DMS53 (cell line): ENCODE data around the gene AZU1.
A peak's percentile ranks its signal among the peaks of the same experiment; 100 is the strongest.

Experiments used
- DNase-seq: peaks from one replicate; lab custom pipeline; 2025; lab: John Stamatoyannopoulos, UW

AZU1 gene

DNA sequence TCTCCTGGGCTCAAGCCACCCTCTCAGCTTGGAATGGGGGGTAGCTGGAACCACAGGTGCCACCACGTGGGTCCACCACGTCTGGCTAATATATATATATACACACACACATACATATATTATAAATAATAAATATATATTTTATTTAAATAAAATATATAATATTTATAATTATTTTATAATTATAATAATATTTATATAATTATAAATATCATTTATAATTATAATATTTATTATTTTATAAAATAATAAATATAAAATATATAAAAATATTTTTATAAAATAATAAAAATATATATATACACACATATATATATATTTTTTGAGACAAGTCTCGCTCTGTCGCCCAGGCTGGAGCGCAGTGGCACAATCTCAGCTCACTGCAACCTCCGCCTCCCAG lies 26.9 kb downstream of the AZU1 start:
- DNase-seq: no peak

DNA sequence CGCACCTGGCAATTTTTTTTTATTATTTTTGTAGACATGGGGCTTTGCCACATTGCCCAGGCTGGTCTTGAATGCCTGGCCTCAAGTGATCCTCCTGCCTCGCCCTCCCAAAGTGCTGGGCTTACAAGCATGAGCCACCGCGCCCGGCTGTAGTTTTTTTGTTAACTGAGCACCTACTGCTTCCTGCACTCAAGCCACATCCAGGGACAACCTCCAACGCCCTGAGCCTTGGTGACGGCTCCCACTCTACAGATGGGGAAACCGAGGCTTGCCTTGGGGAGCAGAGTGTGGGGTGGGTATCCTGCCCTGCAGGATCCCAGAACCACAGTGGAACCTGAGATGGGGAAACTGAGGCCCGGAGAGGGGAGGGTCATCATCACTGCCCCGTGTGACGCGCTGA lies 27.5 kb downstream of the AZU1 start:
- no peak for DNase-seq

DNA sequence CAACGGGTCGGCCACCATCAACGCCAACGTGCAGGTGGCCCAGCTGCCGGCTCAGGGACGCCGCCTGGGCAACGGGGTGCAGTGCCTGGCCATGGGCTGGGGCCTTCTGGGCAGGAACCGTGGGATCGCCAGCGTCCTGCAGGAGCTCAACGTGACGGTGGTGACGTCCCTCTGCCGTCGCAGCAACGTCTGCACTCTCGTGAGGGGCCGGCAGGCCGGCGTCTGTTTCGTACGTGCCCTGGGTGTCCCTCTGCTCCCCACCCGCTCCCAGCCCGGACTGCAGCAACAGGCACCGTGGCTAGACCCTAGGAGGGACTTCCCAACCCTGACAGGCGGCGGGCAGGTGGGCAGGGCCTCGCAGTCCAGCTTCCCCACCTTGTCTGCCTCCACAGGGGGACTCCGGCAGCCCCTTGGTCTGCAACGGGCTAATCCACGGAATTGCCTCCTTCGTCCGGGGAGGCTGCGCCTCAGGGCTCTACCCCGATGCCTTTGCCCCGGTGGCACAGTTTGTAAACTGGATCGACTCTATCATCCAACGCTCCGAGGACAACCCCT lies 28.0 kb downstream of the AZU1 start:
- peak; percentile 58 for DNase-seq

DNA sequence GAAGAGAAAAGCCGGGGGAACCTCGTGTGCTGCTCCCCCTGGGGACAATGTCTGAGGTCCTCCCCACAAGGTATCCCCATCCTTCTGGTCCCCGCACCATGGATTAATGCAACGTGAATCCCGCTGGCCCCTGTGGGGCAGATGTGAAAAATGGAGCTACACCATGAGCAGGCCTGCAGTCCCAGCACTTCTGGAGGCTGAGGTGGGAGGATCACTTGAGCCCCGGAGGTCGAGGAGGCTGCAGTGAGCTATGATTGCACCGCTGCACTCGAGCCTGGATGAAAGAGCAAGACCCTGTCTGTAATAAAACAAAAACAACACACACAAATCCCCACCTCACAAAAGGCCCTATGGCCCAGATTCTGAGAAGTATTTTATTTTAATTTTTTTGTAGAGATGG lies 30.6 kb downstream of the AZU1 start:
- no peak for DNase-seq

DNA sequence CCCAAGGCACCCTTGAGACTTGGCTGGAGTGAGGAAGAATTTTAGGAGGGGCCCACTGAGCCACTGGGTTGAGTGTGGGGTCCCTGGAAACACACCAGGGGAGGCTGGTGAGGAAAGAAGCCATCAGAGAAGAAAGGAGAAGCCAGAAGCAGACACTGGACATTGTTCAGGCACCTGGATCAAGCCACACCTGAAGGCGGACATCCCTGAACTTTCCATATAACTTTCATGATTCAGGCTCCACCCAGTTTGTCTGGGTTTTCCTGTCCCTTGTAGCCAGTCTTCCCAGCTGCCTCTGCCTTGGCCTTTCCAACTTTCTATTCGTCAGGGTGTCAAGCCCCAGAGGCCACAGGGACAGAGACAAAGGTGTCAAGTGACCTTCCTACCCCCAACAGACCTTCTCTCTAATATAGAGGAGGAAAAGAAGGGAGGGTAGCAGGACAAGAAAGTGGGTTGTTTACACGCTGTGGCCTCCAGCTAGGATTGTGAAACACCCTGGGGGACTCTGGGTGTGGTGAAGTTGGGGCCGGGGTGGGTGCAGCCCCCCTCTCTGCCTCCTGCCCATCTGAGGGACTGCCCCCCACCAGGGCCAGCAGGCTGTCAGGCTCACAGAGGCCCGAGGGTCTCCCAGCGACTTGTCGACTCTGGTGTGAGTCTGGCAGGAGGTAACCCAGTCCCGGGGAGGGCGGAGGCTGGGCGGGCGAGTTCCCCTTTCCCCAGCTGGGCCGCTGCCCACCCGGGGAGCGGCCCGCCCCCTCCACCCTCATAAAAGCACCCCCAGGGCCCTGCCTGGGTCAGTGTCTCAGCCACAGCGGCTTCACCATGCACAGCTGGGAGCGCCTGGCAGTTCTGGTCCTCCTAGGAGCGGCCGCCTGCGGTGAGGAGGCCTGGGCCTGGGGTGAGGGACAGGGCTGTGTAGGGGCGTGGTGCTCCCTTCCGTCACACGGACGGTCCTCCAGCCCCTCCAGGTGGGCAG lies 31.5 kb downstream of the AZU1 start, which contains the start of gene CFD:
CFD (plus strand) TSS at position 797 of the 976 bp plus-strand sequence; CDS start at position 823, 26 bp downstream.
- no peak for DNase-seq

DNA sequence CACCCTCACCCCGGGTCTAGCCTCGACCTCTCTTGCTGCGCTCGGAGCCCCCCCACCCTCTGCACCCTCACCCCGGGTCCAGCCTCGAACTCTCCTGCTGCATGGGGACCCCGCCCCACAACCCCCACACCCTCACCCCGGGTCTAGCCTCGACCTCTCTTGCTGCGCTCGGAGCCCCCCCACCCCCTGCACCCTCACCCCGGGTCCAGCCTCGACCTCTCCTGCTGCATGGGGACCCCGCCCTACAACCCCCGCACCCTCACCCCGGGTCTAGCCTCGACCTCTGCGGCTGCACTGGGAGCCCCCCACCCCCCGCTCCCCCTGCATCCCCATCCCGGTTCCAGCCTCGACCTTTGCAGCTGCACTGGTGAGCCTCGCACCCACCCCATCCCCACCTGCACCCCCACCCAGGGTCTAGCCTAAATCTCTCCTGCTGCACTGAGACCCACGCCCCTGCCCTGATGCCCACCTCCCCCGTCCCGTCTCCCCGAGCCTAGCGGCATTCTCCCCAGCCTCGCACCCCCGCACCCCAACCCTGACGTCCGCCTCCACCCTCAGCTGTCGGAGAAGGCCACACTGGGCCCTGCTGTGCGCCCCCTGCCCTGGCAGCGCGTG lies 33.6 kb downstream of the AZU1 start:
- no peak for DNase-seq

DNA sequence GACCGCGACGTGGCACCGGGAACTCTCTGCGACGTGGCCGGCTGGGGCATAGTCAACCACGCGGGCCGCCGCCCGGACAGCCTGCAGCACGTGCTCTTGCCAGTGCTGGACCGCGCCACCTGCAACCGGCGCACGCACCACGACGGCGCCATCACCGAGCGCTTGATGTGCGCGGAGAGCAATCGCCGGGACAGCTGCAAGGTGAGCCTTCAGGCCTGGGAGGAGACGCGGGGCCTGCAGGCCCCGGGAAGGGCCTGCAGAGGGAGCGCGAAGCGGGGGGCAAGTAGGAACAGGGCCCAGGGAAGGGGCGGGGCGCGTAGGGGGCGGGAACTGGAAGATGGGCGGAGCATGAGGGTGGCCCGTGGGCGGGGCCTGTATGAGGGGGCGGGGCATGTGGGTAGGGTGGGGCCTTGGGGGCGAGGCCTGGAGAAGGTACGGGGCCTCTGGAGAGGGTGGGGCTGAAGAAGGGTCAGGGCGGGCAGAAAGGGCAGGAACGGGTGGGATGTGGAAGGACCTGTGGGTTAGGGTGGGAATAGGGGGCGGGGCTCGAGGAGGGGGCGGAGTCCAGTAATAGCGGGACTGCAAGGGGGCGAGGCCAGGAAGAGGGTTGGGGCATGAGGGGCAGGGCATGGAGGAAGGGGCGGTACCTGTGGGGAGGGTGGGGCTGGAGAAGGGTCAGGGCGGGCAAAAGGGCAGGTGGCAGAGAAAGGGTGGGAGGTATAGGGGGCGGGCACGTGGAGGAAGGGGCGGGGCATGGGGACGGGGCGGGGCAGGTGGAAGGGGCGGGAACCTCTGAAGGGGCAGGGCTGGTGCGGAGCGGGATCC lies 34.3 kb downstream of the AZU1 start:
- peak; percentile 74 for DNase-seq

DNA sequence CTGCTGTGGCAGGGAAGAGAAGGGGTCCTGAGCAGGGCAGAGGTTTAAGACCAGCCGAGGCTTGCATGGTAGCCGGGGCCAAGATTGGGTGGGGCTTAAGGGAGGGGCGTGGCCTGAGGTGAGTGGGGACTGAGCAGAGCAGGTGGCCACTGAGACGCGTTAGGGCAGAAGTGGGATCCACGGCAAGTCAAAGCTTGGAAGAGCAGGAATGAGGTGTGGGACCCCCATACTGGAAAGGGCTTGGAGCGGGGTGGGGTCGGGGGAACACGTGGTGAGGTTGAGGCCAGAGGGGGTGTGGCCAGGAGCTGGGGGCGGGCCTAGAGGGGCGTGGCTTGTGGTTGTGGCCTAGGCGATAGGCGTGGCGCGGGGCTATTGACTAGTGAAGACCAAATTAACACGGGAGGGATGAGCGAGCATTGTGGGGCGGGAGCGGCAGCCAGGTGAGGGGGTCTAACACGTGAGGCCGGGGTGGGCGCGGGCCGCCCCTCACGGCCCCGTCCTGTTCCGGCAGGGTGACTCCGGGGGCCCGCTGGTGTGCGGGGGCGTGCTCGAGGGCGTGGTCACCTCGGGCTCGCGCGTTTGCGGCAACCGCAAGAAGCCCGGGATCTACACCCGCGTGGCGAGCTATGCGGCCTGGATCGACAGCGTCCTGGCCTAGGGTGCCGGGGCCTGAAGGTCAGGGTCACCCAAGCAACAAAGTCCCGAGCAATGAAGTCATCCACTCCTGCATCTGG lies 35.1 kb downstream of the AZU1 start:
- DNase-seq: peak; percentile 57

DNA sequence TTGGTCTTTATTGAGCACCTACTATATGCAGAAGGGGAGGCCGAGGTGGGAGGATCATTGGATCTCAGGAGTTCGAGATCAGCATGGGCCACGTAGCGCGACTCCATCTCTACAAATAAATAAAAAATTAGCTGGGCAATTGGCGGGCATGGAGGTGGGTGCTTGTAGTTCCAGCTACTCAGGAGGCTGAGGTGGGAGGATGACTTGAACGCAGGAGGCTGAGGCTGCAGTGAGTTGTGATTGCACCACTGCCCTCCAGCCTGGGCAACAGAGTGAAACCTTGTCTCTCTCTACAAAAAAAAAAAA lies 35.6 kb downstream of the AZU1 start:
- DNase-seq: no peak

DNA sequence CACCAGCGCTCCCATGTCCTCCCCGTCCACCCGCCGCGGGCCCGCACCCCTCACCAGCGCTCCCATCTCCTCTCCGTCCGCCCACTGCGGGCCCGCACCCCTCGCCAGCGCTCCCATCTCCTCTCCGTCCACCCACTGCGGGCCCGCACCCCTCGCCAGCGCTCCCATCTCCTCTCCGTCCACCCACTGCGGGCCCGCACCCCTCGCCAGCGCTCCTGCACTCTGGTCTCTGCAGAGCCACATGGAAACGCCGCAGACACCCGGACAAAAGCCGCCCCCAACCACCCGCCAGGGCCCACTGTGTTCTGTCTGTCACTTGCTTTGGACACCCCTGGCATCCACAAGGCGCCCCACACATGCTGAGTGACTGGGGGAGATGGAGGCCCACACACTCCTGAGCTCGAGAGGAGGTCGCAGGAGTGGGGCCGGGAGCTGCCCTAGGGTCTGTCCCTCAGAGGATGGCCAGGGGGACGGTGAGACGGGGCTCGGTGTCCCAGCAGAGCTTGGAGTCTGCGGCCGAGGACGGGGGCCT lies 39.2 kb downstream of the AZU1 start:
- no peak for DNase-seq

DNA sequence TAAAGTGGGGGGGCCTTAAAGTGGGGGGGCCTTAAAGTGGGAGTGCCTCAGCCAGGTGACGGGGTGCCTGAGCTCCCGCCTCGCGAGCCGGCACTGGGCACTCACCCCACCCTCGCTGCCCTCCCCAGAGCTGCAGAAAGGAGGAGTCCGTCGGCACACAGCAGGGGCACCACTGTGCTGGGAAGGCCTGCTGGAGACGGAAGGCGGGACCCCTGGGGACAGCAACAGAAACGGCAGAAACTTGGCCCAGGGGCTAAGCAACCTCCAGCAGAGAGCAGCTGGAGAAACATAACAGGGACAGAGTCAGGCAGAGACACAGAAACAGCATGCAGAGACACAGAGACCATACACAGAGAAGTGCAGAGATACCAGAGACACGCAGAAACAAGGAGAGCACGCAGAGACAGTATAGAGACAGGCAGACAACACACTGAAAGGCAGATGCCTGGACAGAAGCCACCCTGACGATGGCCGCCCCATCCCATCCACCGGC lies 39.7 kb downstream of the AZU1 start:
- DNase-seq: no peak

DNA sequence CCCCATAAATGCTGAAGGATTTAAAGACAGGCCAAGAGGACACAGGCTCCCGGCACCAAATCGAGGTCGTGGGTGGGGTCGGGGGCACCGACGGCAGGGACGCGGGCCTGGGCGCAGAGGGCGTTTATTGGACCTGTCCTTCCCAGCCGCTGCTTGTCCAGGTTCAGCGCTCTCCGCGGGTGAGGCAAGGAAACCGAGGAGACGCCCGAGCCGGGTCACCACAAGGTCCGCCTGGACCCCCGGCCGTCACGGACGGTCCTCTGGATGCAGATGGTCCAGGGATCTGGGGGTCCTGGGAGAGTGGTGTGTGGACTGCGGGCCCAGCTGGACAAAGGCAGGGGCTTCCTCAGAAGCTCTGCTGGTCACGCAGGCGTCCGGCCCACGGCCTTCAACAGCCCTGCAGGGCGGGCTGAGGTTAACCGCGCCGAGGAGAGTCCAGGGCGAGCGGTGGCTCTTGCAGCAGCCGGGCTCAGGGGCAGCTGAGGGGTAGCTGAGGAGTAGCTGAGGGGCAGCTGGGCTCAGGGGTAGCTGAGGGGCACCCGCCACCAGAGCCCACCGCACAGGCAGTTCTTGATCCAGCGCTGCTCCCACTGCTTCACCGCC lies 40.3 kb downstream of the AZU1 start:
- DNase-seq: no peak

DNA sequence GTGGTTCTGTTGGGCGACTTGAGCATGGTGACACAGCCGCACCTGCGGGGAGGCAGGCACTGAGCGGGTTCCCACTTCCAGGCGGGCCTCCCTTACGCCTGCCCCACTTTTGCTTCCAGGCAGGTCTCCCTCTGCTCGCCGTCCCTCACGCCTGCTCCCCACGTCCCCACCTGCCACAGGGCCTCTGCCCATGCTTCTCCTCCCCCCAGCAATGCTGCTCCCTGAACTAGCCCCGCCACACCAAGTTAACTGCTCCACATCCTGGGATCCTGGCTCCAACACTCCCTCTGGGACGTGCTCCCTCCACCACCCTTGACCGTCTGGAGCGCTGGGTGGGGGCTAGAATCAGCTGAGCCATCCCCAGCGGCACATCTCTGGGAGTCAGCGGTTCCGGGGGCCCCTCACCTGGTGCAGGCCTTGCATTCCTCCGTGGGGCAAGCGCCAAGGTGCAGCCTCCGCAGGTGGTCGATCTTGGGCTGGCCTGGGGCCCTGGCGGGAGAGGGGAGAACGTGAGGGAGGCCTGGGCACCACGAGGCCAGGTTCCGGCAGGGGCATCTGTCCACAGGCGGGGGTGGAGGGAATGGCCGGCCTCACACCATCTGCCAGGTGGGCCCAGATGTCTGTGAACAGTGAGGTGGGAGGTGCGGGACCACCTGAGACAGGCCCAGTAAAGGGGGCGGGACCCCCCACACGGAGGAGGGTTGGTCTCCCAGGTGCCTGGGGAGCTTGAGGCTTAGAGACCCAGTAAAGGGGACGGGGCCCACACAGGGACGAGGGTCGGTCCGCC lies 41.0 kb downstream of the AZU1 start:
- DNase-seq: no peak

DNA sequence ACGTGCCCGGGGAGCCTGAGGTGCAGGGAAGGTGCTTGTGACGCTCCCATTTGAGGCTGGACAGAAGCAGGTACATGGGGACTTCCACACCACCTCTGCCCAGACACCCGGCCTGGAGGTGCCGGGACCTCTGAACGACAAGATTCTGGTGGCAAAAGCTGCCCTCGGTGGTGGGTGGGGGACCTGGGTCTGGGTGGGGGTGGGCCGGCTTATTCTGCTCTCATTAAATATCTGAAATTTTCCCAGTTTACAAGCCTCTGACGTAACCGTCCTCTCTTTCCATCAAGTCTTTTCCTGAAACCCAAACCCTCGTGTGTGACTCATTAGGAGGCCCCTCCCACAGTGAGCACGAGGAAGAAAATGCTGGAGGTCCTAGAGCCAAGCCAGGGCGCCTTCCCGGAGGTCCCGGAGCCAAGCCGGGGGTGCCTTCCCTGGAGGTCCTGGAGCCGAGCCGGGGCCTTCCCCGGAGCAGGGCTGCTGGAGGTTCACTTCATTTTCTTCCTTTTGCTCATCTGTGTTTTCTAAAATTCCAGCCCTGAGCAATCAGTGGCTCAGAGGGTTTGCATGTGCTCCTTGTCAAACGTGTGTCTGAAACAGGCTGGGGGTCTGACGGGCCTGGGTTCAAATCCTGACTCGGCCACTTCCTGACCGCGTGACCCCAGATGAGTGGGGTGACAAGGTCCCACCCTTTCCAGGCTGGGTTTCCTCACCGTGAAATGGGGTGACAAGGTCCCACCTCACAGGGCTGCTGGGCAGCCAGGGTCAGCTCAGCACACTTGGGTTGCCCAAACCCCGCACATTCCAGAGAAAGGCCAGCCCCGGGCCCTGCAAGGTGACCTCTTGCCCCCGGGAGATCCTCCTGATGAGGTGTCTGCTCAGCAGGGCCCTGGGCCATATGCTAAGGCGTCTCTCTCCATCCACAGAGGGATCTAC lies 41.9 kb downstream of the AZU1 start:
- DNase-seq: peak; percentile 43

DNA sequence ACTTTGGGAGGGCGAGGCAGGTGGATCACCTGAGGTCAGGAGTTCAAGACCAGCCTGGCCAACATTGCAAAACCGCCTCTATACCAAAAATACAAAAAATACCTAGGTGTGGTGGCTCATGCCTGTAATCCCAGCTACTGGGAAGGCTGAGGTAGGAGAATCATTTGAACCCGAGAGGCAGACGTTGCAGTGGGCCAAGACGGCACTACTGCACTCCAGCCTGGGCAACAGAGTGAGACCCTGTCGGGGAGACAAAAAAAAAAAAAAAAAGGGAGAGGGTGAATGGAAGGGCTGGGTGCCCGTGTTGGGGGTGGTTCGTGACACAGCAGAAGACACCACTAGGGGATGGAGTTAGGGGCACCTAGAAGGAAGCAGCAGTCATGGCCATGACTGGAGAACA lies 42.7 kb downstream of the AZU1 start:
- DNase-seq: no peak

DNA sequence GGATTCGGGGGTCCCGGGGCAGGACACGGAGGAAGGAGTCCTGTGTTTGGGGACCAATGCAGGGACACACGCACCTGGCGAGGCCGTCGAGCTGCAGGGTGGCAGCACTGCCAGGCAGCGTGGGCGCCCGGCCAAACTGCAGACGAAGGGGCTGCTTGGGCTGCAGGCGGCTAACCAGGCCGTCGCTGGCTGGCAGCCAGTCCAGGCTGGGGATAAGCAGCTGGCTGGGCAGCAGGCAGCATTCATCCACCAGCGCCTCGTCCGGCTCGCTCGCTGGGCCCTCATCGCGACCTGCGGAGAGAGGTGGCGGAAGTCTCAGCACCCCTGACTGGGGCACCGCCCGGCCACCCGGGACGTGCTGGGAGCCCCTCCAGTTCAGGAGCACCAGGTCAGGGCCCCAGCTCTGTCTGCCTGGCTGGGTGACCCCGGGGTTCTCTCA lies 43.3 kb downstream of the AZU1 start:
- DNase-seq: no peak

DNA sequence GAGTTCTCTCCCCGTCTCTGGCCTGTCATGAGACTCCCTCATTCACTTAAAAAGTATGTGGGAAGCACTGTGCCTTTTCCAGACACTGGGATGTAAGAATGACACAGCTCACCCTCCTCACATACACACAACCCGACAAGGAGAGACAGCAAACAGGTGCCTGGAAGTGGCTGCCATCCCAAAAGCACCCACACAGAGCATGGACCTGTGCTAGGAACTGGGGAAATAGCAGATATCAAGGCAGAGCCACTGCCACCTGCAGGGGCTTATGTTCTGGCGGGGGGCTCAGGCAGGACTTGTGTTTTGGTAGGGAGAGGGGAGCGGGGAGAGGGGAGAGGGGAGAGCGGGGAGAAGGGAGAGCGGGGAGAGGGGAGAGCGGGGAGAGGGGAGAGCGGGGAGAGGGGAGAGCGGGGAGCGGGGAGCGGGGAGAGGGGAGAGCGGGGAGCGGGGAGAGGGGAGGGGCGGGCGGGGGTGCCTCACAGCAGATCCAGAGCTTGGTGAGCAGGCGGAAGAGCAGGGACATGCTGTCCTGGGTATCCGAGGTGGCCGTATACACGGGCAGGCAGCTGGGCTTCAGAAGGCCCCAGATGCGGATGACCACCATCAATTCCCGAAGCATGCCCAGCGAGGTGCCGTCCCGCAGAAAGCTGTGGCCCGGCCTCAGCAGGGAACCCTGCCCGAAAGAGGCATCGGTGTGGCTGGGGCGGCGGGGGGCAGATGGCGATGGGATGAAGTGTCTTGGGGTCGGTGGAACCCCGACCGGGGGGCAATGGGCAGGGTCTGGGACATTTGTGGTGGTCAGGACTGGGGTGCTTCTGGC lies 44.0 kb downstream of the AZU1 start:
- peak; percentile 51 for DNase-seq
